AG04449 (cell line): ENCODE results near the gene LEF1.

ENCODE experiments used
- CTCF ChIA-PET: fragments of 350-600 bp; formaldehyde crosslinking; extraction: SDS; loops from one replicate; lab custom pipeline; 2021; ENCODE audit warnings: antibody characterized with exemption; lab: Yijun Ruan, JAX
- POLR2A ChIA-PET: fragments of 400-600, 350-600 bp; formaldehyde crosslinking; extraction: SDS; loops from one replicate; lab custom pipeline; 2020; ENCODE audit warnings: antibody characterized with exemption, inconsistent platforms; lab: Yijun Ruan, JAX
- DNase-seq: peaks from one replicate; pipeline ENCODE4 v3.0.0-alpha.2; 2010; ENCODE audit warnings: low read depth, low spot score
- H3K4me3 ChIP-seq: 2 replicates; pipeline ENCODE4 v1.5.1; 2011; ENCODE audit warnings: low read depth, mild to moderate bottlenecking, control low read depth, low read length
- CTCF ChIP-seq: IDR thresholded peaks from one replicate; pipeline ENCODE4 v1.5.1; 2011; ENCODE audit warnings: mild to moderate bottlenecking, moderate library complexity, low read length, control low read depth, inconsistent platforms; ENCODE audit not compliant: insufficient read depth; ENCODE audit errors: missing control alignments

LEF1 gene

GRCh38 chr4:108048997-108049396 is 119.7 kb downstream of the LEF1 start:
- TF ChIP-seq CTCF = no peak
- POLR2A ChIA-PET = no interaction called here
- H3K4me3 ChIP-seq = no peak overlapping the region
- no peak for DNase-seq
- CTCF ChIA-PET = no interaction called here

- DNase-seq = no peak
- CTCF ChIA-PET = interaction anchor here (1.4 to 2.6 kb wide), 2 partner anchors 16 to 30 kb away, joined by 3 to 12 read pairs; no protein-coding TSS in a partner anchor
- POLR2A ChIA-PET = no interaction called here
- H3K4me3 ChIP-seq = no peak overlapping the region
- no peak for TF ChIP-seq CTCF
These were observed 120.6 kb downstream of the LEF1 start for GRCh38 chr4:108048157-108048556.

- no peak for TF ChIP-seq CTCF
- H3K4me3 ChIP-seq = no peak overlapping the region
- POLR2A ChIA-PET = no interaction called here
- CTCF ChIA-PET = interaction anchor here (1.0 to 2.6 kb wide), 4 partner anchors 15 to 525 kb away, joined by 3 to 12 read pairs (median 3); no protein-coding TSS in a partner anchor
- no peak for DNase-seq
These were observed 121.5 kb downstream of the LEF1 start for GRCh38 chr4:108047199-108047598.

DNA sequence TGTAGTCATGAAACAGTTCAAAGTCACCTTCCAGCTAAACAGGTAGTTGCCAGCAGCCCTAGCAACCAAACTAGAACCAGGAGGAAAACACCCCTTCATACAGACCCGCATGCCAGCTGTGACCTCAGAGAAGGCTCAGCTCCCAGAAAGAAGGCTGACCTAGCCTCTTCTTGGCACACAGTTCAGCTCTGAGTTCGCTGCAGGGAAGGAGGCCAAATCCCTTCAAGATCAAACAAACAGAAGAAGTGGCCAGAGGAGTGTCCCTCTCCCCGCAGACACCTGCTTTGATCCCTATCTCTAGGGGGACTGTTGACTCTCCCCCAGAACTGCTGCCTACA is 123.1 kb downstream of the LEF1 start:
- no peak overlapping the region for H3K4me3 ChIP-seq
- no peak for DNase-seq
- ChIA-PET CTCF (interaction anchor here (0.6 to 1.5 kb wide), 6 partner anchors 10 to 525 kb away, joined by 3 to 4 read pairs (median 3); no protein-coding TSS in a partner anchor), POLR2A (no interaction called here)
- no peak for TF ChIP-seq CTCF

DNA sequence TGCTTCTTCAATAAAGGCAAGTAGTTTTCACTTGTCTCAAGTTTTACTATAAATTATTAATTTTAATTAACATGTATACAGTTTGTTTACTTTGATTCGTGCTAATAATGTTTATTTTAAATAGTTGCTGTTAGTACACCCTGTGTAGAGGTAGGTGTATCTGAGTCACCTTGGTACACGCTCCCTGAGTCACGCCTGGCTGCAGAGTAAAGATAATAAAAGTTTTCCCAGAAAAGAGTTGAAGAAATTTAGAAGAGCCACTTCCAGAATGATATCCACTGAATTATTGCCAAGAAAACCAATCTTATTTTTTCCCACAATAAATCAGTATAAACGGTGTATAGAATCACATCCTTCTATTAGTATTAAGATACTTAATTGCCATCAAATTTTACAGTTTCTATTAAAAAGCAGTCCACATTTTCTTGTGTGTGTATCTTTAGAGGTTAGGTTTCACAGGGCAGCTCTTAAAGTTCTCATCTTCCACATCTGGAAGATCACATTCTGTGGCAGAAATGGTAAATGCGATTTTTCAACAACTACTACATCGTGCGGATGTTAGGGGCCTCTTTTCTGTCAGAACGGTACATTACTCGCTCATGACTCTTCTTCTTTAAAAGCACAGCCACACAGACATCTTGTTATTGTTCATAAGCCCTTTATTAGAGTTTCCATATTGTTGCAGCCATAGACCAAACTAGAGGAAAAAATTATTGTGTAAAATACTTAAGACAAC is 123.6 kb downstream of the LEF1 start:
- POLR2A ChIA-PET = no interaction called here
- CTCF ChIA-PET = interaction anchor here (0.9 to 1.5 kb wide), 3 partner anchors 14 to 526 kb away, joined by 3 to 4 read pairs (median 3); no protein-coding TSS in a partner anchor
- H3K4me3 ChIP-seq = no peak overlapping the region
- no peak for DNase-seq
- TF ChIP-seq CTCF = no peak

- TF ChIP-seq CTCF = no peak
- H3K4me3 ChIP-seq = no peak overlapping the region
- ChIA-PET POLR2A (no interaction called here), CTCF (interaction anchor here (1.1 to 1.6 kb wide), 2 partner anchors 8 to 25 kb away, joined by 3 to 7 read pairs; no protein-coding TSS in a partner anchor)
- DNase-seq = no peak
These were observed 125.2 kb downstream of the LEF1 start for GRCh38 chr4:108043526-108043925.
